Mammary epithelial cell (primary cell): Measurements from ENCODE around the gene COL27A1.

Source experiments
- EZH2 ChIP-seq: IDR thresholded peaks from 2 replicates; pipeline ENCODE4 v1.6.1; 2012; ENCODE audit warnings: low read length, inconsistent platforms, borderline replicate concordance
- TF ChIP-seq, protein P1 (sequence below), 2 donors: IDR thresholded peaks in 1 of 2; conservative IDR thresholded peaks in 1 of 2; 2 replicates each; pipeline ENCODE4 v1.5.1; 2011 to 2012; ENCODE audit warnings: inconsistent platforms in 2 of 2, low read length in 2 of 2, mild to moderate bottlenecking in 2 of 2, control low read depth in 1 of 2, low read depth in 1 of 2; ENCODE audit not compliant: insufficient read depth in 1 of 2; ENCODE audit errors: extremely low read depth in 1 of 2

DNA sequence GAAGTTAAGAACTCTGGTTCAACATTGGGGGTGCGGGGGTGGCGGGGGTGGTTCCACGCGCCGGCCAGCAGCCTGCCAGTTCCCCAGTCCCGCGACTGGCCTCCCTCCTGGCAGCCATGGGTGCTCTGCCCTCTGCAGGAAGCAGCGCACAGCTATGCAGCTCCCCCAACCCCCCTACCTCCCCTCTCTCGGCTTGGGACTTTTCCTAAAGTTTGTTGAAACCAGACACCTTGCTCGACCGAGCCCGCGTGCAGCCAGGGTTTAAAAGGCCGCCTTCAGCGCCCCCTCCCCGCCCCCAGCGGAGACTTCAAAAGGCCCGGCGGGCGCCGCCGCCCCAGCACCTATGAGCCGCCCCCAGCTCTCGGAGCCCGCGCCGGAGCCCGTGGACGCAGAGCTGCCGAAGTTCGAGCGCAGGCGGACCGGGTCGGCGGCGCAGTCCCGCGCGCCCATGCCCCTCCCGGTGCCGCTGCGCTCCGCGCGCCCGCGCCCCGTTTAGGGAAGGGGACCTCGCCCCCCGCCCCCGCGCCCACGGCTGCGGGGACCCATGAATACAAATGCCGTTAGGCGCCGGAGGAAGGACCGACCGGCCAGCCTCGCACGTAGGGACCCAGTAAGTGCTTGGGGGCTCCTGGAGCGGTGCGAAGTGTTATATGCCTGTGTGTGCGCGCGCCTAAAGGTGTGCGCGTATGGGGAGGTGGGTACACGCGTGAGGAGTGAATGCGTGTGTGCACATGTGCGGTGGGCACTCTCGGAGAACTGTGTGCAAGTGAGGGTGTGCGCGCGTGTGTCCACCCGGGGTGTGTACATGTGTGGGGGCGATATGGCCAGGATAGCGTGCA, 1.4 kb upstream of the COL27A1 start:
- TF ChIP-seq, protein P1, sequence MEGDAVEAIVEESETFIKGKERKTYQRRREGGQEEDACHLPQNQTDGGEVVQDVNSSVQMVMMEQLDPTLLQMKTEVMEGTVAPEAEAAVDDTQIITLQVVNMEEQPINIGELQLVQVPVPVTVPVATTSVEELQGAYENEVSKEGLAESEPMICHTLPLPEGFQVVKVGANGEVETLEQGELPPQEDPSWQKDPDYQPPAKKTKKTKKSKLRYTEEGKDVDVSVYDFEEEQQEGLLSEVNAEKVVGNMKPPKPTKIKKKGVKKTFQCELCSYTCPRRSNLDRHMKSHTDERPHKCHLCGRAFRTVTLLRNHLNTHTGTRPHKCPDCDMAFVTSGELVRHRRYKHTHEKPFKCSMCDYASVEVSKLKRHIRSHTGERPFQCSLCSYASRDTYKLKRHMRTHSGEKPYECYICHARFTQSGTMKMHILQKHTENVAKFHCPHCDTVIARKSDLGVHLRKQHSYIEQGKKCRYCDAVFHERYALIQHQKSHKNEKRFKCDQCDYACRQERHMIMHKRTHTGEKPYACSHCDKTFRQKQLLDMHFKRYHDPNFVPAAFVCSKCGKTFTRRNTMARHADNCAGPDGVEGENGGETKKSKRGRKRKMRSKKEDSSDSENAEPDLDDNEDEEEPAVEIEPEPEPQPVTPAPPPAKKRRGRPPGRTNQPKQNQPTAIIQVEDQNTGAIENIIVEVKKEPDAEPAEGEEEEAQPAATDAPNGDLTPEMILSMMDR (conservative IDR thresholded peaks at IDR 0.05 in 1 of 2, IDR thresholded peaks at IDR 0.05 in 1 of 2; ENCODE audit: extremely low read depth in 1 of 2, insufficient read depth in 1 of 2, low read depth in 1 of 2, low read length in 2 of 2) = peak in 1 of 2 donors; percentile 48
- peak; percentile 88 for TF ChIP-seq EZH2
